K562 (cell line): ENCODE results near the gene NAT9. TPM values are rescaled to one million over a fixed set of nuclear protein-coding genes. Genes with fewer than 3 reads are reported as not detected.

Experiments used
- DEAF1 ChIP-seq: fragments of 450-650 bp; formaldehyde crosslinking; IDR thresholded peaks from 2 replicates; pipeline ENCODE4 v1.4.0; 2020; ENCODE audit warnings: mild to moderate bottlenecking, moderate library complexity
- POLR2G ChIP-seq: fragments of 200-400 bp; formaldehyde crosslinking; IDR thresholded peaks from 2 replicates; pipeline ENCODE4 v1.6.1; 2017; ENCODE audit warnings: low read depth, mild to moderate bottlenecking, antibody characterized with exemption, low read length, moderate library complexity
- RBFOX2 ChIP-seq: fragments of 200-400 bp; formaldehyde crosslinking; IDR thresholded peaks from 2 replicates; pipeline ENCODE4 v1.6.1; 2017; ENCODE audit warnings: low read depth, mild to moderate bottlenecking, low read length, moderate library complexity
- STAG1 ChIP-seq: sonication (generic); formaldehyde crosslinking; IDR thresholded peaks from 2 replicates; pipeline ENCODE4 v1.5.0; 2020; ENCODE audit warnings: missing genetic modification reagents, borderline replicate concordance
- ZNF263 ChIP-seq: sonication (generic); formaldehyde crosslinking; IDR thresholded peaks from 2 replicates; pipeline ENCODE4 v1.8.0; 2022; ENCODE audit warnings: mild to moderate bottlenecking, missing genetic modification reagents, borderline replicate concordance
- ZNF699 ChIP-seq: fragments of 250-450 bp; sonication (Bioruptor Pico); IDR thresholded peaks from 2 replicates; pipeline ENCODE4 v1.8.0; 2021; ENCODE audit warnings: mild to moderate bottlenecking, moderate library complexity; ENCODE audit not compliant: insufficient replicate concordance
- polyA plus RNA-seq, 8 experiments: library from polyadenylated mRNA; depleted of rRNA in 4 of 8; stranded (reverse) in 5 of 8; unstranded in 3 of 8; fragments of >200 nt; fragmentation: Nextera tagmentation in 2 of 8; fragmentation: Illumina TruSeq in 1 of 8; extraction: Ambion mirVana in 2 of 8; extraction: Trizol in 1 of 8; gene quantifications; 2 replicates each; pipeline versions ENCODE4 v1.2.1 to v1.2.3, GENCODE V29; 2011 to 2014; ENCODE audit warnings: inconsistent platforms in 1 of 8, missing spikeins in 1 of 8
- total RNA-seq, 7 experiments: library from RNA; depleted of rRNA in 6 of 7; stranded (reverse); fragments of >200 nt in 6 of 7; fragmentation: Illumina TruSeq in 2 of 7; extraction: Trizol in 2 of 7; gene quantifications; 2 replicates each; pipeline versions ENCODE4 v1.2.1 to v1.2.3, GENCODE V29; 2011 to 2021; ENCODE audit warnings: low replicate concordance in 1 of 7
- TF ChIP-seq, protein P1 (sequence below), 2 experiments: fragments of 450-650 bp; formaldehyde crosslinking in 1 of 2; IDR thresholded peaks; 2 replicates each; pipeline versions ENCODE4 v1.4.0 to v1.6.1; 2014 to 2020; ENCODE audit warnings: mild to moderate bottlenecking in 2 of 2, borderline replicate concordance in 1 of 2, low read depth in 1 of 2
- TF ChIP-seq, protein P2 (sequence below): sonication (generic); formaldehyde crosslinking; IDR thresholded peaks from 2 replicates; pipeline ENCODE4 v1.8.0; 2022; ENCODE audit warnings: missing genetic modification reagents, mild to moderate bottlenecking, moderate library complexity, borderline replicate concordance
- TF ChIP-seq, protein P3 (sequence below): sonication (generic); formaldehyde crosslinking; IDR thresholded peaks from 2 replicates; pipeline ENCODE4 v1.9.0; 2022; ENCODE audit warnings: mild to moderate bottlenecking, missing genetic modification reagents
- TF ChIP-seq, protein P4 (sequence below): fragments of 450-650 bp; IDR thresholded peaks from 2 replicates; pipeline ENCODE4 v1.7.1; 2018; ENCODE audit warnings: mild to moderate bottlenecking, low read depth; ENCODE audit not compliant: partially characterized antibody

Gene NAT9
- total and polyA plus RNA-seq, 9 of the 15 experiments (the other 6 are each of a cell fraction or from before 2014, with no cell fraction given) = 4.2 to 63.6 (median 40.8) TPM

DNA sequence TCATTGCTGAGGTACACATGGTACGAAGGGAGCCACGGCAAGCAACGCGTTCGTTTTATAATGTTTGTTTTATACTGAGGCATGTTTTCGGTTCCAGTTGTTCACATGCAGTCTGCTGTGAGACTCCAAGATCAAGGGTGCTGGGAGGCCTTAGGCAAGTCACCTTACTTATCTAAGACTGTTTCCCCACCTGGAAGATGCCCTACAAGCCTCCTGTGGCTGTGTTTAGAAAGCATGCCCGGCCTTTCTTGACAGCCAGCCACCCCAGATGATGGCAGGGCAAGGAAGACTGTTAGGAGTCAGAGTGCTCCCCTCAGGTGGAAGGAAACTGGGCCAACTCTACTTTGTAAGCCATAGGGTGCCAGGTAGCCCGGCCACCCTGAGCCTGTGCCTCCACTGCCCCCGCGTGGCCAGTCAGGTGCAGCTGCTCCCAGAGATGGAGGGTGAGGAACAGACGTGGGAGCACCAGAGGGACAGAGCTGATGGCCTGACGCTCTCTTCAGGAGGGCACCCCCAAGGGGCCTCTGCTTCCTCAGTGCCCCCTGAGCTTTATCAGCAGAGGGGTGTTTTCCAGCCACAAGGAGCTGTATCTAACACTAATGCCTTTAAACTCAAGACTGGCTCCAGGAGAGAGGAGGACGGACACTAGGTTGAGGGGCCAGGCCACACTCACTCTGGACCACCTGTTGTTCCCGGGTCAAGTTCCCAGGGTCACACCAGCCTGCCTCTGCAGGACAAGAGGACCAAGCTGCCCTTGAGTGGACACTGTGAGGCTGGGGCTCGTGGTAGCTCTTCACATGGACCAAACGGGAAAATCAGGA lies 5.4 kb downstream of the NAT9 start (continued):
- TF ChIP-seq, protein P1, sequence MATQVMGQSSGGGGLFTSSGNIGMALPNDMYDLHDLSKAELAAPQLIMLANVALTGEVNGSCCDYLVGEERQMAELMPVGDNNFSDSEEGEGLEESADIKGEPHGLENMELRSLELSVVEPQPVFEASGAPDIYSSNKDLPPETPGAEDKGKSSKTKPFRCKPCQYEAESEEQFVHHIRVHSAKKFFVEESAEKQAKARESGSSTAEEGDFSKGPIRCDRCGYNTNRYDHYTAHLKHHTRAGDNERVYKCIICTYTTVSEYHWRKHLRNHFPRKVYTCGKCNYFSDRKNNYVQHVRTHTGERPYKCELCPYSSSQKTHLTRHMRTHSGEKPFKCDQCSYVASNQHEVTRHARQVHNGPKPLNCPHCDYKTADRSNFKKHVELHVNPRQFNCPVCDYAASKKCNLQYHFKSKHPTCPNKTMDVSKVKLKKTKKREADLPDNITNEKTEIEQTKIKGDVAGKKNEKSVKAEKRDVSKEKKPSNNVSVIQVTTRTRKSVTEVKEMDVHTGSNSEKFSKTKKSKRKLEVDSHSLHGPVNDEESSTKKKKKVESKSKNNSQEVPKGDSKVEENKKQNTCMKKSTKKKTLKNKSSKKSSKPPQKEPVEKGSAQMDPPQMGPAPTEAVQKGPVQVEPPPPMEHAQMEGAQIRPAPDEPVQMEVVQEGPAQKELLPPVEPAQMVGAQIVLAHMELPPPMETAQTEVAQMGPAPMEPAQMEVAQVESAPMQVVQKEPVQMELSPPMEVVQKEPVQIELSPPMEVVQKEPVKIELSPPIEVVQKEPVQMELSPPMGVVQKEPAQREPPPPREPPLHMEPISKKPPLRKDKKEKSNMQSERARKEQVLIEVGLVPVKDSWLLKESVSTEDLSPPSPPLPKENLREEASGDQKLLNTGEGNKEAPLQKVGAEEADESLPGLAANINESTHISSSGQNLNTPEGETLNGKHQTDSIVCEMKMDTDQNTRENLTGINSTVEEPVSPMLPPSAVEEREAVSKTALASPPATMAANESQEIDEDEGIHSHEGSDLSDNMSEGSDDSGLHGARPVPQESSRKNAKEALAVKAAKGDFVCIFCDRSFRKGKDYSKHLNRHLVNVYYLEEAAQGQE (IDR thresholded peaks at IDR 0.05; ENCODE audit: borderline replicate concordance) = peak; percentile 83
- TF ChIP-seq, protein P1 (CRISPR knock-in tag; IDR thresholded peaks at IDR 0.05; ENCODE audit: low read depth) = no peak
- TF ChIP-seq, protein P2, sequence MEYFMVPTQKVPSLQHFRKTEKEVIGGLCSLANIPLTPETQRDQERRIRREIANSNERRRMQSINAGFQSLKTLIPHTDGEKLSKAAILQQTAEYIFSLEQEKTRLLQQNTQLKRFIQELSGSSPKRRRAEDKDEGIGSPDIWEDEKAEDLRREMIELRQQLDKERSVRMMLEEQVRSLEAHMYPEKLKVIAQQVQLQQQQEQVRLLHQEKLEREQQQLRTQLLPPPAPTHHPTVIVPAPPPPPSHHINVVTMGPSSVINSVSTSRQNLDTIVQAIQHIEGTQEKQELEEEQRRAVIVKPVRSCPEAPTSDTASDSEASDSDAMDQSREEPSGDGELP = peak; percentile 68; the same call in 1 of the 2 replicates
- TF ChIP-seq DEAF1 (CRISPR knock-in tag) (peak; percentile 68), ZNF263 (CRISPR knock-in tag) (peak; percentile 94), POLR2G (peak; percentile 48), RBFOX2 (peak; percentile 32), ZNF699 (CRISPR knock-in tag) (no peak), STAG1 (CRISPR knock-in tag) (peak; percentile 77; the same call in 1 of the 2 replicates)
- TF ChIP-seq, protein P3, sequence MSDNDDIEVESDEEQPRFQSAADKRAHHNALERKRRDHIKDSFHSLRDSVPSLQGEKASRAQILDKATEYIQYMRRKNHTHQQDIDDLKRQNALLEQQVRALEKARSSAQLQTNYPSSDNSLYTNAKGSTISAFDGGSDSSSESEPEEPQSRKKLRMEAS (CRISPR knock-in tag) = 0 out of 2 replicates have a peak, but pooled peaks have one; percentile 12
- TF ChIP-seq, protein P4, sequence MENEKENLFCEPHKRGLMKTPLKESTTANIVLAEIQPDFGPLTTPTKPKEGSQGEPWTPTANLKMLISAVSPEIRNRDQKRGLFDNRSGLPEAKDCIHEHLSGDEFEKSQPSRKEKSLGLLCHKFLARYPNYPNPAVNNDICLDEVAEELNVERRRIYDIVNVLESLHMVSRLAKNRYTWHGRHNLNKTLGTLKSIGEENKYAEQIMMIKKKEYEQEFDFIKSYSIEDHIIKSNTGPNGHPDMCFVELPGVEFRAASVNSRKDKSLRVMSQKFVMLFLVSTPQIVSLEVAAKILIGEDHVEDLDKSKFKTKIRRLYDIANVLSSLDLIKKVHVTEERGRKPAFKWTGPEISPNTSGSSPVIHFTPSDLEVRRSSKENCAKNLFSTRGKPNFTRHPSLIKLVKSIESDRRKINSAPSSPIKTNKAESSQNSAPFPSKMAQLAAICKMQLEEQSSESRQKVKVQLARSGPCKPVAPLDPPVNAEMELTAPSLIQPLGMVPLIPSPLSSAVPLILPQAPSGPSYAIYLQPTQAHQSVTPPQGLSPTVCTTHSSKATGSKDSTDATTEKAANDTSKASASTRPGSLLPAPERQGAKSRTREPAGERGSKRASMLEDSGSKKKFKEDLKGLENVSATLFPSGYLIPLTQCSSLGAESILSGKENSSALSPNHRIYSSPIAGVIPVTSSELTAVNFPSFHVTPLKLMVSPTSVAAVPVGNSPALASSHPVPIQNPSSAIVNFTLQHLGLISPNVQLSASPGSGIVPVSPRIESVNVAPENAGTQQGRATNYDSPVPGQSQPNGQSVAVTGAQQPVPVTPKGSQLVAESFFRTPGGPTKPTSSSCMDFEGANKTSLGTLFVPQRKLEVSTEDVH = peak; percentile 5
